SK-N-SH treated with all-trans-retinoic acid at 6 μM for 48 hours (cell line): Measurements from ENCODE around the gene MT1H.
A peak's percentile ranks its signal among the peaks of the same experiment; 100 is the strongest.

Source experiments
- ATAC-seq: fragments of 200-7000 bp; cut with Tn5 transposase; 3 replicates; pipeline ENCODE4 v1.9.1; 2020; ENCODE audit warnings: mild to moderate bottlenecking, moderate library complexity
- BACH2 ChIP-seq: fragments of 250-450 bp; sonication (Bioruptor Pico); IDR thresholded peaks from 2 replicates; pipeline ENCODE4 v1.9.0; 2021; ENCODE audit warnings: mild to moderate bottlenecking, borderline replicate concordance
- CREB5 ChIP-seq: fragments of 250-450 bp; sonication (Bioruptor Pico); IDR thresholded peaks from 2 replicates; pipeline ENCODE4 v1.5.1; 2020; ENCODE audit warnings: low read depth, mild to moderate bottlenecking, moderate library complexity
- CSDC2 ChIP-seq: fragments of 250-450 bp; sonication (Bioruptor Pico); IDR thresholded peaks from 2 replicates; pipeline ENCODE4 v1.5.0; 2020; ENCODE audit warnings: mild to moderate bottlenecking, moderate library complexity
- CSRNP3 ChIP-seq: fragments of 250-450 bp; sonication (Bioruptor Pico); IDR thresholded peaks from 2 replicates; pipeline ENCODE4 v1.5.1; 2021; ENCODE audit warnings: mild to moderate bottlenecking, moderate library complexity
- ESRRG ChIP-seq: fragments of 250-450 bp; sonication (Bioruptor Pico); IDR thresholded peaks from 2 replicates; pipeline ENCODE4 v1.6.1; 2021; ENCODE audit warnings: mild to moderate bottlenecking
- GLIS3 ChIP-seq: fragments of 250-450 bp; sonication (Bioruptor Pico); IDR thresholded peaks from 2 replicates; pipeline ENCODE4 v1.5.0; 2020; ENCODE audit warnings: mild to moderate bottlenecking, moderate library complexity
- ISL1 ChIP-seq: fragments of 250-450 bp; sonication (Bioruptor Pico); IDR thresholded peaks from 2 replicates; pipeline ENCODE4 v2.1.2; 2022; ENCODE audit warnings: mild to moderate bottlenecking, moderate library complexity
- OSR1 ChIP-seq: fragments of 250-450 bp; sonication (Bioruptor Pico); IDR thresholded peaks from 2 replicates; pipeline ENCODE4 v1.8.0; 2022; ENCODE audit warnings: moderate library complexity, mild to moderate bottlenecking, inconsistent platforms
- PATZ1 ChIP-seq: fragments of 250-450 bp; sonication (Bioruptor Pico); IDR thresholded peaks from 2 replicates; pipeline ENCODE4 v1.8.0; 2020; ENCODE audit warnings: mild to moderate bottlenecking, moderate library complexity, borderline replicate concordance
- PPARA ChIP-seq: fragments of 250-450 bp; sonication (Bioruptor Pico); IDR thresholded peaks from 2 replicates; pipeline ENCODE4 v1.5.0; 2020; ENCODE audit warnings: mild to moderate bottlenecking, borderline replicate concordance
- RARB ChIP-seq: fragments of 250-450 bp; sonication (Bioruptor Pico); IDR thresholded peaks from 2 replicates; pipeline ENCODE4 v1.8.0; 2021; ENCODE audit warnings: mild to moderate bottlenecking, moderate library complexity
- SNAI2 ChIP-seq: fragments of 250-450 bp; sonication (Bioruptor Pico); IDR thresholded peaks from 2 replicates; pipeline ENCODE4 v1.5.0; 2020; ENCODE audit warnings: mild to moderate bottlenecking, moderate library complexity
- TCF4 ChIP-seq: fragments of 250-450 bp; sonication (Bioruptor Pico); IDR thresholded peaks from 2 replicates; pipeline ENCODE4 v1.8.0; 2021; ENCODE audit warnings: mild to moderate bottlenecking, moderate library complexity, borderline replicate concordance
- TOX ChIP-seq: fragments of 250-450 bp; sonication (Bioruptor Pico); IDR thresholded peaks from 2 replicates; pipeline ENCODE4 v1.8.0; 2021; ENCODE audit warnings: mild to moderate bottlenecking, moderate library complexity, borderline replicate concordance
- TSHZ2 ChIP-seq: fragments of 250-450 bp; sonication (Bioruptor Pico); IDR thresholded peaks from 2 replicates; pipeline ENCODE4 v1.5.0; 2020; ENCODE audit warnings: mild to moderate bottlenecking, moderate library complexity
- ZC3H10 ChIP-seq: fragments of 250-450 bp; sonication (Bioruptor Pico); IDR thresholded peaks from 2 replicates; pipeline ENCODE4 v1.5.1; 2021; ENCODE audit warnings: mild to moderate bottlenecking, moderate library complexity
- ZFP3 ChIP-seq: fragments of 250-450 bp; sonication (Bioruptor Pico); IDR thresholded peaks from 2 replicates; pipeline ENCODE4 v1.5.0; 2020; ENCODE audit warnings: mild to moderate bottlenecking, moderate library complexity
- ZFP30 ChIP-seq: fragments of 450-650 bp; formaldehyde crosslinking; IDR thresholded peaks from 2 replicates; pipeline ENCODE4 v1.5.0; 2022; ENCODE audit warnings: mild to moderate bottlenecking, moderate library complexity
- ZNF565 ChIP-seq: fragments of 450-650 bp; formaldehyde crosslinking; conservative IDR thresholded peaks from 2 replicates; pipeline ENCODE4 v1.5.0; 2020; ENCODE audit warnings: low read depth, mild to moderate bottlenecking, moderate library complexity
- ZNF8 ChIP-seq: fragments of 450-650 bp; formaldehyde crosslinking; IDR thresholded peaks from 2 replicates; pipeline ENCODE4 v1.5.0; 2020; ENCODE audit warnings: mild to moderate bottlenecking, moderate library complexity

The MT1H gene

GRCh38 chr16:56681939-56682702 is 12.5 kb downstream of the MT1H start, which contains the start of gene MT1X:
TSS of gene MT1X (plus strand) at chr16:56682470. CDS start at chr16:56682541, 71 bp downstream.
- TF ChIP-seq RARB (CRISPR knock-in tag), result no peak
- TF ChIP-seq OSR1 (CRISPR knock-in tag), result no peak
- no peak for TF ChIP-seq PPARA (CRISPR knock-in tag)
- no peak; the same call in 1 of the 2 replicates for TF ChIP-seq ZFP3 (CRISPR knock-in tag)
- no peak for TF ChIP-seq CREB5 (CRISPR knock-in tag)
- no peak for TF ChIP-seq ZC3H10 (CRISPR knock-in tag)
- no peak for TF ChIP-seq SNAI2
- TF ChIP-seq ISL1 (CRISPR knock-in tag), result no peak
- no peak for TF ChIP-seq ZFP30 (CRISPR knock-in tag)
- no peak for TF ChIP-seq TCF4 (CRISPR knock-in tag)
- TF ChIP-seq ZNF565 (CRISPR knock-in tag), result no peak
- no peak for TF ChIP-seq TSHZ2 (CRISPR knock-in tag)
- TF ChIP-seq CSDC2 (CRISPR knock-in tag), result no peak
- no peak for TF ChIP-seq ESRRG (CRISPR knock-in tag)
- TF ChIP-seq PATZ1 (CRISPR knock-in tag), result no peak
- no peak for TF ChIP-seq TOX
- ATAC-seq, result peak; percentile 99

GRCh38 chr16:56682703-56683397 is 13.2 kb downstream of the MT1H start:
- TF ChIP-seq OSR1 (CRISPR knock-in tag) (no peak), CSRNP3 (CRISPR knock-in tag) (no peak), RARB (CRISPR knock-in tag) (no peak), PPARA (CRISPR knock-in tag) (no peak), CSDC2 (CRISPR knock-in tag) (no peak), ESRRG (CRISPR knock-in tag) (no peak), TCF4 (CRISPR knock-in tag) (no peak)
- TF ChIP-seq, all 23 proteins: peak for 0
- ATAC-seq, result peak; percentile 14

- no peak for ATAC-seq
- TF ChIP-seq GLIS3, result no peak
- TF ChIP-seq BACH2 (CRISPR knock-in tag), result no peak
- no peak for TF ChIP-seq RARB (CRISPR knock-in tag)
- TF ChIP-seq ZFP30 (CRISPR knock-in tag), result no peak
- TF ChIP-seq ZNF565 (CRISPR knock-in tag), result no peak
- no peak for TF ChIP-seq ZNF8
Observed at GRCh38 chr16:56683424-56684172, 14.0 kb downstream of the MT1H start.
